Measurements from ENCODE around the gene BLTP2. TPM values are rescaled to one million over a fixed set of nuclear protein-coding genes. Genes with fewer than 3 reads are reported as not detected.
"Not testable (repeated sequence)": the region's sequence is repeated elsewhere in the genome, so short reads cannot be mapped to it uniquely, and the experiment has no call there.

BLTP2 gene
- 62.0 and 73.6 TPM in 2 replicates for total RNA-seq (2014; rRNA removed; shearing (Covaris generic); ENCODE audit: low replicate concordance)

DNA sequence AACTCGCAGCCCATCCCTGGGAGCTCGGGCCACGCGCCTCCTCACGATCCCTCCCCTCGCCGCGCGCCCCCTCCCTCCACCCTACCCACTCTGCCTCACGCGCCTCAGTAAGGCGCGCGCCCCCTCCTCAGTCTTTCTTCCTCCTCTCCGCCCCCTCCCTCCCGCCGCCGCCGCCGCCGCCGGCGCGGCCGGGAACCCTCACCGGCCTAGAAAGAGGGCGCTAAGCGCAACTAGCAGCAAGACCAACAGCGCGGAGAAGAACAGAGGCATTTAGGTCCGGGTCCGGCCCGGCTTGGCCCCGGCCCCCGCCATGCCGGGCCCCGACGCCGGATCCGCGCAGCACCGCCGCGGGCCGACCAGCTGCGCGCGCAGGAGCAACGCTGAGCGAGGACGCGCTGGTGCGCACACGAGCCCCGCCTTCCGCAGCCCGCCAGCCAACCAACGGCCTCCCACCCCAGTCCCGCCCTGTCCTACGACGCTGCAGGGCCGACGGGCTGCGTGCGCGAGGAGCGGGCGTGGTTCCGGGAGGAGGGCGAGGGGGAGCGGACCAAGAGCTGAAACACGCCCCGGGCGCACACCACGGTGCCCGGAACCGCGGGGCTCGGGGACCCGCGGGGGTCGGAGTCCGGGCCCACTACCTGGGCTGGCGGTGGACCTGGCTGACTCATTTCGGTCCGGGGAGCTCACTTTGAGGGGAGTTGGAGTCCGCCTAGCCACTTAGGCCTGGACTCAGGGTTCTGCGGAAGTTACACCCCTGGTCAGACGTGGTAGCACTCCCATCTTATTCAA is at the start of gene BLTP2:
Gene BLTP2, minus strand, starts transcription at position 372 of the 789 bp plus-strand sequence. Its CDS starts 102 bp downstream, at position 270.
- DNase-seq (ENCODE audit: low read depth) = peak; percentile 92
- in situ Hi-C loops (cut with HindIII; ENCODE audit: low pct_unique_long_range_greater_than_20kb, low sequenced_read_pairs) = no loop called here

DNA sequence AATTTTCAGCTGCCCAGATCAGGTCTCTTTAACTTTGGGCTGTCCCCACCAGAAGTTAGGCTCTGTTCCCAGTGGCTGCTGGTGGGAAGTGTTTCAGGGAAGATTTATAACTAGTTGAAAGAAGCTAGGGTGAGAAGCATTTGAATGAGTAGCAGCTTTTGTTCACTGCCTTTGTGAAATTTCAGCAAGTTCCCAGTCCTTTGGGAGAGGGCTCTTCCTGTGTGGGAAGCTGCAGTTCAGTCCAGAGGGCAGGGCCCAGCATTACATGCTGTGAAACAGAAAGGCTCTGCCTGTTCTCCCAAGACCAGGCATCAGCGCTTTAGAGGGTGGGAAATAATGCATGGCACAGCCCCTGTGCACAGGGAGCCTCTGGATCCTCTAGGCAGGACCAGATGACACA is 48.9 kb upstream of the BLTP2 start:
- in situ Hi-C loops (cut with HindIII; ENCODE audit: low pct_unique_long_range_greater_than_20kb, low sequenced_read_pairs) = no loop called here

DNA sequence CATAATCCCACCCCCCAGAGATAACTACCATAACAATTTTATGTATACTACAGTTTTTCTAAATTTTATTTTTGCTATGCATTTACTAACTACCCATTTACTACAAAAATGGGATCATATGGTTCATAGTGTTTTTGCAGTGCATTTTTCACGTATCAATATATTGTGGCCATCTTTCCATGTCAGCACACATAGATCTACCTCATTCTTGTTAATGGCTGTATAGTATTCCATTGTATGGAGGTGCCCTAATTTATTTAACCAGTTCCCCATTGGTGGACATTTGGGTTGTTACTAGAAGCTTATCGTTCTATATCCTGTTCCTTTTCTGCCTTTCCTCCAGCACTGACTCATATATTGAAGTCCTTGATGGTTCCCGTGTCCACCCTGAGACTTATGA is 44.1 kb upstream of the BLTP2 start:
- in situ Hi-C loops (cut with HindIII; ENCODE audit: low pct_unique_long_range_greater_than_20kb, low sequenced_read_pairs) = no loop called here
- no peak for DNase-seq (ENCODE audit: low read depth)

More for the DNA sequence above, 48.9 kb upstream of the BLTP2 start:
- no peak for DNase-seq (ENCODE audit: low read depth)

DNA sequence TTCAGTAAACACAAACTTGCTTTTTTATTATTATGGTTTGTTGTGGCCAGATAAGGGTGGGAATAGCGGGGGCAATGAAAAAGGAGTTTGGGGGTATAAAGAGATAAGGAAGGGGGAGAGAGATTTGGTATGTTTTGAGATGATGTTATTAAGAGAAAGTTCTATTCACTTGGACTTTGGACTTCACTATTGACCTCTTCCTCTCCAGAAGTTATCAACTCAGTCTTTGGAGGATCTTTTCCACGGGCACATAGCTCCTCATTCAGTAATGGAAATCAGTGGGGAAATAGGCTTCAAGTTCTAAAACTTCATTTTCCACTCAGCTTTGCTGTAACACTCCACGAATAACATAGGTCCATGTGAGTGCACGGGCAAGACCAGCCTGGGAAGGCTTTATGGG is 43.5 kb upstream of the BLTP2 start:
- DNase-seq (ENCODE audit: low read depth) = no peak
- in situ Hi-C loops (cut with HindIII; ENCODE audit: low pct_unique_long_range_greater_than_20kb, low sequenced_read_pairs) = no loop called here

DNA sequence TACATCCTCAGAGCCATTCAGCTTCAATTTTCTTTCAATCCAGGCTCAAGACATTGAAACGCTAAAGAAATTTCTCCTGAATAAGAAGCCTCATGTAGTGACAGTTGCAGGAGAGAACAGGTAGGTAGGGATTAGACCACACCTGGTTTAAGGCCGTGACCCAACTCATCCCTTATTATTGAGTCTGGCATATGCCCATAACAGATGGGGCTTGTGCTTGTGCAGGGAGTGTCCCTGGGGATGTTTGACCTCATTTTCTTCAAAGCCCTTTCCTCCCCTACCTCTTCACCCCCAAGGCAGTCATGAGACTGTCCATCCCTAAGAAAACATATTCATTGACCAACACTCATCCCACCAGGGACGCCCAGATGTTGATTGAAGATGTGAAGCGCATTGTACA is 41.3 kb upstream of the BLTP2 start:
- in situ Hi-C loops (cut with HindIII; ENCODE audit: low pct_unique_long_range_greater_than_20kb, low sequenced_read_pairs) = no loop called here
- DNase-seq (ENCODE audit: low read depth) = no peak

DNA sequence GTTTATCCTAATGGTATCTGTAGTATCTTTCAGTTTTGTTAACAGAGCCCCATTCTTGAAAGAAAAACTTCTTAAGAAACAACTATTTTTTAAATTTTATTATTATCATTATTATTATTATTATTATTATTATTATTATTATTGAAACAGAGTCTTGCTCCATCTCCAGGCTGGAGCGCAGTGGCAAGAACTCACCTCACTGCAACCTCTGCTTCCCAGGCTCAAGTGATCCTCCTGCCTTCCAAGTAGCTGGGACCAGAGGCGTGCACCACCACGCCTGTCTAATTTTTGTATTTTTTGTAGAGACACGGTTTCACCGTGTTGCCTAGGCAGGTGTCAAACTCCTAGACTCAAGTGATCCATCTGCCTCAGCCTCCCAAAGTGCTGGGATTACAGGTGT is 40.4 kb upstream of the BLTP2 start:
- in situ Hi-C loops (cut with HindIII; ENCODE audit: low pct_unique_long_range_greater_than_20kb, low sequenced_read_pairs) = no loop called here
- DNase-seq (ENCODE audit: low read depth) = no peak

DNA sequence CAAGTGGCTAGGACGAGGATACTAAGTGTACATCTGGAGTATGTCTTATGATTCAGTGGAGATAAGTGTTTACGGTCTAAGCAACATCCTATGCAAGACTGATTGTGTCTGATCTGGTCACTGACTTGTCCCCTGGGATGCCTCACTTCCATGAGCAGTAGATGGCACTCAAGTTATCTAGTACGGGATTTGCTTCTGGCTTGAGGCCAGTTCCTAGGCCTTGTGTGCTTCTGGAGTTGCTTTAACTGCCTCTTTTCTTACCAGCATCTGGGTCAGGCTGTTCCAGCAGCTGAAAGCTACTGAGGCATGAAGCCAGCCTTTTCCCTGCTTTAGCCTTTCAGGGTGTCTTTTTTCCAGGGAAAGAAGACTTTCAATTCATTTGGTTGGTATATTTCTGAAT is 40.0 kb upstream of the BLTP2 start:
- in situ Hi-C loops (cut with HindIII; ENCODE audit: low pct_unique_long_range_greater_than_20kb, low sequenced_read_pairs) = no loop called here
- peak; percentile 77 for DNase-seq (ENCODE audit: low read depth)

DNA sequence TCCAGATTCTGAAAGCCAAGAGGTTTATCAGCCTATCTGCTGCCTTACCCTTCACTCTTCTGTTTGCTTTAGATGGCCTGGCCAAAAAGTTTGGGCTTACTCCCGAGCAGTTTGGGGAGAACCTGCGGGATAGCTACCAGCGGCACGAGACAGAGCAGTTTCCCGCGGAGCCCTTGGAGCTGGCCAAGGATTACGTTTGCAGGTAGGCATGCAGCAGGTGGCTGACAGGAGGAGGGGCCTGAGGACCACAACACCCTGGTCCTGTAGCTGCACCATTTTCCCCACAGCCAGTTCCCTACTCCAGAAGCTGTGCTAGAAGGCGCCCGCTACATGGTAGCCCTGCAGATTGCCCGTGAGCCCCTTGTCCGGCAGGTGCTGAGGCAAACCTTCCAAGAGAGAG is 37.7 kb upstream of the BLTP2 start:
- no peak for DNase-seq (ENCODE audit: low read depth)
- in situ Hi-C loops (cut with HindIII; ENCODE audit: low pct_unique_long_range_greater_than_20kb, low sequenced_read_pairs) = no loop called here

DNA sequence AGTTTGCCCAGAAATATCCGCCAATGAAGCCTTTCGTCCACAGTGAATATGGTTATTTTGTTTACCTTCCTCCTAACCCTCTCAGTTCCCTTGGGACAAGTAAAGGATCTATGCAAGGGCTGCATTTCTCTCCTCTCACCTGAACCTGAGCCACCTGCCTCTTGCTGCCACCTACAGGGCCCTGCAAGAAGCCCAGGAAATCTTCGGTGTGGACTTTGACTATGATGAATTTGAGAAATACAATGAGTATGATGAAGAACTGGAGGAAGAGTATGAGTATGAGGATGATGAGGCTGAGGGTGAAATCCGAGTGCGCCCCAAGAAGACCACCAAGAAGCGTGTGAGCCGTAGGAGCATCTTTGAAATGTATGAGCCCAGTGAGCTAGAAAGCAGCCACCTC is 31.0 kb upstream of the BLTP2 start:
- in situ Hi-C loops (cut with HindIII; ENCODE audit: low pct_unique_long_range_greater_than_20kb, low sequenced_read_pairs) = no loop called here
- peak; percentile 24 for DNase-seq (ENCODE audit: low read depth)

DNA sequence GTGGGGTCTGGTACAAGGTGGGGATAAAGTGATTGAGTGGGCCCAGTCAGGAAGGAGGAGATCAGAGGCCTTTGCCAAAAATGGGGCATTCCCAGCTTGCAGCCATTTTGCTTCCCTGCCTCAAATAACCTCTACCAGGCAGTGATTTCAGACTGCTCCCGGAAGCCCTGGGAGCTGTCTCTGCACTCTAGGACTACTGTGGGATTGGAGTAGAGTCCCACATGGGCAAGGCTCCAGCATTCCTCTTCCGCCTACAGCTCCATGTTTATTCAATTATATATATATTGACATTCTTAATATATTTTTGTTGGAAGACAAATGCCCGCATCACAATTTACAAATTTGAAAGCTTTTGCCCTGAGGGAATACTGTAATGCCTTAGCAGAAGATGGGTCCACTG is 30.5 kb upstream of the BLTP2 start:
- in situ Hi-C loops (cut with HindIII; ENCODE audit: low pct_unique_long_range_greater_than_20kb, low sequenced_read_pairs) = no loop called here
- no peak for DNase-seq (ENCODE audit: low read depth)

DNA sequence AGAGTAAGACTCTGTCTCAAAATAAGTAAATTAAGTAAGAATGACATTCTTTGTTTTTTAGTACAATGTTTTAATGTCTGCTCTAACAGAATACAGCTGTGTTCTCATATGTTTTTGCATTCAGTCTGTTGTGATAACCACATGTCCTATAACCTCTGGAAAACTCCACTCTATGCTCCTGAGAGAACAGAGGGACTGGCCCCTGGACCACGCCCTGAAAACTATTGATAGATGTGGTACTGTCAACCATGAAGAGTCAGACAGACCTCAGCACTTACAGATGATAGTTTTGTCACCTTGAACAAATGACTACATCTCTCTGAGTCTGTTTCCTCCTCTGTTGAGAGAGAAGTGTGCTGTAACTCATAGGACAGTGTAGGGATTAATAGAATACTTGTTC is 25.0 kb upstream of the BLTP2 start:
- no peak for DNase-seq (ENCODE audit: low read depth)
- in situ Hi-C loops (cut with HindIII; ENCODE audit: low pct_unique_long_range_greater_than_20kb, low sequenced_read_pairs) = no loop called here

DNA sequence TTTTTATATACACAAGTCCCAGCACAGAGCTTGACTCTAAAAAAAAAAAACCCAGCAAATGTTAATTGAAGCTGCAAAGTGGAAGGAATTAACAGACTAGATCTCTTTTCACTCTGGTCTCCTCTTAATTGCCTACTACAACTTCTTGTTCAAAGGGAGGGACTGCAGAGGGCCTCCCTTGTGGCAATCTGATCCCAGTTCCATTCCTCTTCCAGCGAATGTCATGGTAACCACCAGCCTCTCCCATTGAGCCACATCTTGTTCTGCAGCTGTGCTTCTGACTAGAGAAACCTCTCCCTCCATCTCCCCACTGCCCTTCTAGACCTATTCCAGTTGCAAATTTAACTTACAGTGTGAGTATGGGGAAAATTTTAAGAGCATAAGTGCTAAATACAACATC is 22.9 kb upstream of the BLTP2 start:
- in situ Hi-C loops (cut with HindIII; ENCODE audit: low pct_unique_long_range_greater_than_20kb, low sequenced_read_pairs) = no loop called here
- DNase-seq (ENCODE audit: low read depth) = no peak

DNA sequence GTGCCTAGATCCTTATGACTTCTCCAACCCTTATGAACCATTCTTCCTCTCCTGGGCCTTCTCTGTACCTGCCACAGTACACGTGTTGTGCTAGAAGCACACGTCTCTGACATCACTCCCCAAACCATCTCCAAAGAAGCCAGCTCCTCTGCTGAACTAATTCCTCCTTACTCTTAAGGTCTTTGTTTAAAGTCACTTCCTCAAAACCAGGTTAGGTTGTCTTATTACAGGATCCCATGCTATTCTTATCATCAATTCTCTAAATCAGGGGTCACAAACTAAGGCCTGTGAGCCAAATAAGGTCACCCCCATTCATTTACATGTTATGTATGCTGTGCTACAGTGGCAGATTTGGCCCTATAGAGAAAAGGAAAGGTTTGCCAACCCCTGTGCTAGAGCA is 21.0 kb upstream of the BLTP2 start:
- DNase-seq (ENCODE audit: low read depth) = no peak
- in situ Hi-C loops (cut with HindIII; ENCODE audit: low pct_unique_long_range_greater_than_20kb, low sequenced_read_pairs) = no loop called here

DNA sequence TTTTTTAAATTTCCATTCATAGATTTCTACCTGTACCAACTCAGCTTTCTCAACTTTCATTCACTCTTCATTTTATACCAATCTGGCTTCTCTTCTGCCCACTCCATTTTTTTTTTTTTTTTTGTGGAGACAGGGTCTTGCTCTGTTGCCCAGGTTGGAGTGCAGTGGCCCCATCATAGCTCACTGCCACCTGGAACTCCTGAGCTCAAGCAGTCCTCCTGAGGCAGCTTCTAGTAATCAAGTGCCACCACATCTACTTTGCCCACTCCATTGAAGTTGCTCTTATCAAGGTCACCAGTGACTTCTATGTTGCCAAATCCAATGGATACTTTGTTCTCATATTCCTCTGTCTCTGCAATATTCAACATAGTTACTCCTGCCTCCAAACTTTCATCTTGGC is 18.8 kb upstream of the BLTP2 start:
- no peak for DNase-seq (ENCODE audit: low read depth)
- in situ Hi-C loops (cut with HindIII; ENCODE audit: low pct_unique_long_range_greater_than_20kb, low sequenced_read_pairs) = no loop called here

DNA sequence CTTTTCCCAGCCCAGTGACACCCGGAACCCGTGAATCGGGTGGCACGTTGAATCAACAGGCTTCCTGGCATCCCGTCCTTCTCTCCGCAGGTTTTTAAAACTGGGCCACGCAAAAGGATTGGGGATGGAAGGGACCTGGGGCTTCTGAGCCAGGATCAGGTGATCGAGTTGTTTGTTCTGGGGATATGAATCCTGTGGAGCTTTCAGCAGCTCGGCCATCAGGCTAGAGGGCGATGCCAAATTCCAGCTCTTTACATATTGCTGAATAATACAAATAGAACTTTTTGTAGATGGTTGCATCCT is 17.5 kb upstream of the BLTP2 start:
- DNase-seq (ENCODE audit: low read depth) = no peak
- in situ Hi-C loops (cut with HindIII; ENCODE audit: low pct_unique_long_range_greater_than_20kb, low sequenced_read_pairs) = no loop called here

DNA sequence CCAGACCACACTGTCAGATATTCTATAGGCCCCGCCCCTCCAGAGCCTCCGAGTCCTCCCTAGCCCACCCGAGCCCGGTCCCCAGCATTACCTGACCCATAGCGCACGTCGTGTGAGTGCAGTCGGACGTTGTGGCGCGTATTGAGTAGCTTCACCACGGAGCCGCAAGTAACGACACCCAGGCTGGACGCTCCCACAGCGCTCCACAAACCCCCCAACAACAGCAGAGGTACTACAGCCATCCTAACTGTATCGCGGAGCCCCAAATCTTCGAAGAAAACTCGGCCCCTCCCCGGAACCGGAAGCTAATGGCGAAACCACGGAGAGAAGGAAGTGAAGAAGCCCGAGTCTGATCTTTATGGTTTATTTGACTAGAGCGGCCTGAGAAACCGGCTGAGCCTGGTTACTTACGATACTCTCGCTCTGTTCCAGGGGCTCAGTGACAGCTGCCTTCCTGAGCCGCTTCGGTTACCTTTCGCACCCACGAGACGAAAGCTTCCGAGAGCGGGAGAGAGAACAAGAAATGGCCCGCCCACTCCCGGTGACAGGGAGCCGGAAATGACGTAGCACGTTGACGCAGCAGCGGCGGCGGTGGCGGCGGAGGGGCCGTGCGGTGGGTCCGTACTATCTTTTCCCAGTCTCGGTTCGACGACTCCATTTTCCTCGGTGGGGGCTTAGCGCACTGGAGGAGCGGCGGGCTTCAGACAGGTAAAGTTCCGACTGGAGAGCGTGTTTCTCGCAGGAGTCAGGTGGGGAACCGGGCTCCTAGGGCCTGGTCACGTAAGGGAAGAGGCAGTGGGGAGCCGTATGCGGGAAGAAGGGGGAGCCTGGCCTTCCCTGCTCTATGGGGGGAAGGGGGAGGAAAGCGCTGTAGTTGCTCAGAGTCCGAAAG is 16.9 kb upstream of the BLTP2 start, which contains the start of the genes SDF2 and SUPT6H:
Gene SDF2, minus strand, starts transcription at position 272 of the 892 bp plus-strand sequence. Its CDS starts 30 bp downstream, at position 242.
Gene SUPT6H, plus strand, starts transcription at position 571 of the 892 bp plus-strand sequence. CDS start 11,197 bp downstream, outside the sequence.
- DNase-seq (ENCODE audit: low read depth) = peak; percentile 91
- in situ Hi-C loops (cut with HindIII; ENCODE audit: low pct_unique_long_range_greater_than_20kb, low sequenced_read_pairs) = no loop called here

DNA sequence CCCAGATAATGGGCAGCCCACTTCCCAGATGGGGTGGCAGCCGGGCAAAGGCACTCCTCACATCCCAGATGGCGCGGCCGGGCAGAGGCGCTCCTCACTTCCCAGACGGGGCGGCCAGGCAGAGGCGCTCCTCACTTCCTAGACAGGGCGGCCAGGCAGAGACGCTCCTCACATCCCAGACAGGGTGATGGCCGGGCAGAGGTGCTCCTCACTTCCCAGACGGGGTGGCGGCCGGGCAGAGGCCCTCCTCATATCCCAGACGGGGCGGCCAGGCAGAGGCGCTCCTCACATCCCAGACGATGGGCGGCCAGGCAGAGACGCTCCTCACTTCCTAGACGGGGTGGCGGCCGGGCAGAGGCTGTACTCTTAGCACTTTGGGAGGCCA is 14.5 kb upstream of the BLTP2 start:
- DNase-seq (ENCODE audit: low read depth); in situ Hi-C loops (cut with HindIII; ENCODE audit: low pct_unique_long_range_greater_than_20kb, low sequenced_read_pairs): not testable (repeated sequence)

DNA sequence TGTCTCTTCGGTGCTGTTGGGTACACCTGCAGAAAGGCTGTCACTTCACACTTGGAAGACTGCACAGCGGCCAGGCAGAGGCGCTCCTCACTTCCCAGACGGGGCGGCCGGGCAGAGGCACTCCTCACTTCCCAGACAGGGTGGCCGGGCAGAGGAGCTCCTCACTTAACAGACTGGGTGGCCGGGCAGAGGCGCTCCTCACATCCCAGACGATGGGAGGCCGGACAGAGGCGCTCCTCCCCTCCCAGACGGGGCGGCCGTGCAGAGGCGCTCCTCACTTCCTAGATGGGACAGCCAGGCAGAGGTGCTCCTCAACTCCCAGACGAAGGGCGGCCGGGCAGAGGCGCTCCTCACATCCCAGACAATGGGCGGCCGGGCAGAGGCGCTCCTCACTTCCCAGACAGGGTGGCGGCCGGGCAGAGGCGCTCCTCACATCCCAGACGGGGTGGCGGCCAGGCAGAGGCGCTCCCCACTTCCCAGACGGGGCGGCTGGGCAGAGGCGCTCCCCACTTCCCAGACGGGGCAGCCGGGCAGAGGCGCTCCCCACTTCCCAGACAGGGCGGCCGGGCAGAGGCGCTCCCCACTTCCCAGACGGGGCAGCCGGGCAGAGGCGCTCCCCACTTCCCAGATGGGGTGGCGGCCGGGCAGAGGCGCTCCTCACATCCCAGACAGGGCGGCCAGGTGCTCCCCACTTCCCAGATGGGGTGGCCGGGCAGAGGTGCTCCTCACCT is 14.0 kb upstream of the BLTP2 start:
- DNase-seq (ENCODE audit: low read depth); in situ Hi-C loops (cut with HindIII; ENCODE audit: low pct_unique_long_range_greater_than_20kb, low sequenced_read_pairs): not testable (repeated sequence)

DNA sequence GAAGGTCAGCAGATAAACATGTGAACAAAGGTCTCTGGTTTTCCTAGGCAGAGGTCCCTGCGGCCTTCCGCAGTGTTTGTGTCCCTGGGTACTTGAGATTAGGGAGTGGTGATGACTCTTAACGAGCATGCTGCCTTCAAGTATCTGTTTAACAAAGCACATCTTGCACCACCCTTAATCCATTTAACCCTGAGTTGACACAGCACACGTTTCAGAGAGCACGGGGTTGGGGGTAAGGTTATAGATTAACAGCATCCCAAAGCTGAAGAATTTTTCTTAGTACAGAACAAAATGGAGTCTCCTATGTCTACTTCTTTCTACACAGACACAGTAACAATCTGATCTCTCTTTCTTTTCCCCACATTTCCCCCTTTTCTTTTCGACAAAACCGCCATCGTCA is 13.4 kb upstream of the BLTP2 start:
- in situ Hi-C loops (cut with HindIII; ENCODE audit: low pct_unique_long_range_greater_than_20kb, low sequenced_read_pairs); DNase-seq (ENCODE audit: low read depth): not testable (repeated sequence)
